ENCODE results near the gene RRAS.

- TF ChIP-seq, protein P1, sequence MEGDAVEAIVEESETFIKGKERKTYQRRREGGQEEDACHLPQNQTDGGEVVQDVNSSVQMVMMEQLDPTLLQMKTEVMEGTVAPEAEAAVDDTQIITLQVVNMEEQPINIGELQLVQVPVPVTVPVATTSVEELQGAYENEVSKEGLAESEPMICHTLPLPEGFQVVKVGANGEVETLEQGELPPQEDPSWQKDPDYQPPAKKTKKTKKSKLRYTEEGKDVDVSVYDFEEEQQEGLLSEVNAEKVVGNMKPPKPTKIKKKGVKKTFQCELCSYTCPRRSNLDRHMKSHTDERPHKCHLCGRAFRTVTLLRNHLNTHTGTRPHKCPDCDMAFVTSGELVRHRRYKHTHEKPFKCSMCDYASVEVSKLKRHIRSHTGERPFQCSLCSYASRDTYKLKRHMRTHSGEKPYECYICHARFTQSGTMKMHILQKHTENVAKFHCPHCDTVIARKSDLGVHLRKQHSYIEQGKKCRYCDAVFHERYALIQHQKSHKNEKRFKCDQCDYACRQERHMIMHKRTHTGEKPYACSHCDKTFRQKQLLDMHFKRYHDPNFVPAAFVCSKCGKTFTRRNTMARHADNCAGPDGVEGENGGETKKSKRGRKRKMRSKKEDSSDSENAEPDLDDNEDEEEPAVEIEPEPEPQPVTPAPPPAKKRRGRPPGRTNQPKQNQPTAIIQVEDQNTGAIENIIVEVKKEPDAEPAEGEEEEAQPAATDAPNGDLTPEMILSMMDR (IDR thresholded peaks at IDR 0.05) = no peak
- TF ChIP-seq POLR2A (IDR thresholded peaks at IDR 0.05) = no peak
Observed at GRCh38 chr19:49664171-49665035, 24.5 kb upstream of the RRAS start.
